Tongue (tissue), 2 donors: ENCODE results near the gene LSM8. TPM values are rescaled to one million over a fixed set of nuclear protein-coding genes. Genes with fewer than 3 reads are reported as not detected.
A peak's percentile ranks its signal among the peaks of the same experiment; 100 is the strongest.
"Not testable (repeated sequence)": the region's sequence is repeated elsewhere in the genome, so short reads cannot be mapped to it uniquely, and the experiment has no call there.

Experiments used
- DNase-seq: peaks from one replicate; pipeline ENCODE4 v3.0.0-alpha.2; 2015
- total RNA-seq: library from RNA; depleted of rRNA; stranded (reverse); fragments of >200 nt; gene quantifications from one replicate; pipeline ENCODE4 v1.2.3, GENCODE V29; 2014

The LSM8 gene
- 36.6 TPM for total RNA-seq

- DNase-seq = peak; percentile 100
These were observed at the start of gene LSM8 for GRCh38 chr7:118183786-118184564. Gene LSM8 (plus strand): TSS chr7:118184164. CDS start chr7:118184224, 60 bp downstream.

DNA sequence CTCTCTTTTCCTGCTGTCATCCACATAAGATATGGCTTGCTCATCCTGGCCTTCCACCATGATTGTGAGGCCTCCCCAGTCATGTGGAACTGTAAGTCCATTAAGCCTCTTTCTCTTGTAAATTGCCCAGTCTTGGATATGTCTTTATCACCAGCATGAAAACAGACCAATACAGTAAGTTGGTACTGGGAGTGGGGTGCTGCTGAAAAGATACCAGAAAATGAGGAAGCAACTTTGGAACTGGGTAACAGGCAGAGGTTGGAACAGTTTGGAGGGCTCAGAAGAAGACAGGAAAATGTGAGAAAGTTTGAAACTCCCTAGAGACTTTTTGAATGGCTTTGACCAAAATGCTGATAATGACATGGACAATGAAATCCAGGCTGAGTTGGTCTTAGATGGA lies 49.5 kb upstream of the LSM8 start:
- not testable (repeated sequence) for DNase-seq

- no peak for DNase-seq
These were observed 43.5 kb upstream of the LSM8 start for GRCh38 chr7:118140468-118140867.

DNA sequence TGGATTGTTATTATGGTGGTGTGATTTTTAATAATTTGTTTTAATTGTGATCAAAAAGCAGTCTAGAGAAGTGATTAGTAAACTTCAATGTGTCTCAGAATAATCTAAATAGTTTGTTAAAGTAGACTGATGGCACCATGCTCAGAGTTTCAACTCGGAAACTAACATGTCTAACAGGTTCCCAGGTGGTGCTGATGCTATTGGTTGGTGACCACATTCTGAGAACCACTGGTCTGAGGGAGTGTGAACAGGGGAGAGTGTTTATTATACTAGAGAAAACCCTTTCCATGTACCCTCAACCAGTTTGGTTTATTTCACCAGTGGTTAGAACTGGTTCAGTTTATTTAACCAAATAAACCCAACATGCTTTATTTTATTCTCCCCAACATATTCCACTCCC lies 42.0 kb upstream of the LSM8 start:
- no peak for DNase-seq

GRCh38 chr7:118148930-118149329 lies 35.0 kb upstream of the LSM8 start:
- DNase-seq = no peak

DNA sequence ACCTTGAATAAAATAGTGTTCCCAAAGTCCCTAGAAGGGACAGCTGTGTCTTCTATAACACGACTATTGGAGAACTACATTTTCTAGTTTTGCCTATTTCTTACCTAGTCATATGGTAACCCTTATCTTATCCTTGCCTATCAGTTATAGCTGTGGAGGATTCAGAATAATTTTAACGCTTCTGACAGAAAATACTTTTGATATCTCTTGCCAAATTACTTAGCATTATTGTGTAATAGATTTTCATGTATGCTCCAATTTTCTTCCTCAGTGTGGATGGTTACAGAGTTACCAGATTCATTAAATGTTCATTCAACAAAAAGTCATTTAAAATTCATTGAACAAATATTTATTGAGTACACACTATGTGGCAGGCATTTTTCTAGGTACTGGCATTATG lies 34.6 kb upstream of the LSM8 start:
- no peak for DNase-seq

DNA sequence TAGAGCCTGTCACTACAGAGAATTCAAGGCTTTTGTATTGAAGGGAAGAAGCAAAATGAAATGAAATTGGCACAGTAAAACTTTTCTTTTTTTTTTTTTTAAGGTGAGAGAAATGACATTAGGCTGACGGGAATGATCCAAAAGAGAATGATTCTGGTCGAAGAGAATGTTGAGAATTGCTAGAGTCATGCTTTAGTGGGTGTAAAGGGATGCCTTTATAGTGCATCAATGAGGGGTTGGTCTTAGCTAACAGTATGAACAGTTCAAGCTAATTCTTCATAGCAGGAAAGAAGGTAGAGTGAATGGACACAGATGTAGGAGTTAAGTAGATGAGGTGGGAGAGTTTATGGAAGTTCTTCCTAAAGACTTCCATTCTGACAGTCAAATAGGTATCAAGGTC lies 32.3 kb upstream of the LSM8 start:
- no peak for DNase-seq

GRCh38 chr7:118152149-118152548 lies 31.8 kb upstream of the LSM8 start:
- no peak for DNase-seq

DNA sequence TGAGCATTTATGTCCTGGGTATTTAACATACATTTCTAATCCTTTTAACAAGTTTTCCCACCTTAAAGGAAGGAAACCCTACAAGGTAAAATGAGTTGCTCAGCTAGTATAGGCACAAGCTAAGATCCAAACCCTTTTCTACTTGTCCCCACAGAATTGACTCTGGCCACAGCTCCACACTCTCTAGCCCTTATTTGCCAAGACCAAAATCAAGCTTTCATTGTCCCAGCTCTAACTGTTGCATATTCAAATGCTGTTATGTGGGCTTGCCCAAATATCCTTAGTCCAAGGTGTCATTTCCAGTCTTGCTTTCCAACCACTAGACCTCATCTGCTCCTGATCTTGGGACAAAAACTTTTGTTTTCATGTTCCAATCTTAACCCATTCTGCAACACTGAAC lies 31.3 kb upstream of the LSM8 start:
- no peak for DNase-seq

GRCh38 chr7:118153551-118154177 lies 30.3 kb upstream of the LSM8 start:
- peak; percentile 25 for DNase-seq

DNA sequence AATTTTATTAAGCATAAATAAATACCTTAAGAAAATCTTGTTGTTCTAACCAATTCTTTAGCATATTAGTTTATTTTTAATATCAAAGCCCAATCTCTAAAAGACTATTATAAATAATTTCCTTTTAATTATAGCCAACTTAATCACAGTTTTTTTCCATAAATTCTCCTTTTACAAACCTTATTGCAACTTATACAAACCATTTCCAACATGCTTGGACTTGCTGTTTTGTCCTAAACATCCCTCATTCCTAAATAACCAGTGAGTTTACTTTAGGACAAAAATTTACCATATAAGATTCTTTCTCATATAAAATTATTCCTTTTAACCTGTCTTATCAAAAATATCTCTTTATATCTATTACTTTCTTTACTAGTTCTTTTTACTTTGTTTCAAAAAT lies 25.2 kb upstream of the LSM8 start:
- no peak for DNase-seq

DNA sequence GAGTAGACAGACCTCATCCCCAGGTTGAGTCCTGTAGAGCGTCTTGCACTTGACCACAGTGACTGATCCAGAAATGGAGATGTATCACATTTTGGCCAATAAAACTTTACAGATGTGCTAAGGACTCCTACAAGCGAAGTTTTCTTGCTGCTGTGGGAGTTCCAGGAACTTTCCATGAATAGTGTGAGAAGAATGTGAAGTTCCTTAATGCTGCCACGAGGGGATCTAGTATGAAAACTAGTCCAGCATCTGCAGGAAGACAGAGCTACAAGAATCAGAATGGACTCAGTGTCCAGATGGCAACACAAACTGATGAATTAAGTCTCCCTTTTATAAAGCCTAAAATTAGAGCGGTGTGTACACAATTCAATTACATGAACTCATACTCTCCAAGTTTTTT lies 14.8 kb upstream of the LSM8 start:
- DNase-seq = no peak

DNA sequence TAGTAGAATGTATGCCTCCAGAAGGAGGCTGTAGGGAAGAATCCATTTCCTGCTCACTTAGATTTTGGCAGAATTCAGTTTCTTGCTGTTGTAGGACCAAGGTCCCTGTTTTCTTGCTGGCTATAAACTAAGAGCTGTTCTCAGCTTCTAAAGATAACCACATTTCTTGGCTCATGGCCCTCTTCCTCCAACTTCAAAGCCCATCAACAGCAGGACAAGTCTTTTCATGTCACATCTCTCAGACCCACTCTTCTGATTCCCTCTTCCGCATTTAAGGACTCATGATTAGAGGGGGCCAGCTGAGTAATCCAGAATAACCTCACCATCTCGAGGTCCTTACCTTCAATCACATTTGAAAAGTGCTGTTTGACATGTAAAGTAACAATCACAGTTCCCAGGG lies 8.2 kb upstream of the LSM8 start:
- no peak for DNase-seq

- no peak for DNase-seq
These were observed 4.8 kb upstream of the LSM8 start for GRCh38 chr7:118179191-118179590.

GRCh38 chr7:118182593-118183427 lies 1.2 kb upstream of the LSM8 start:
- DNase-seq = peak; percentile 37

DNA sequence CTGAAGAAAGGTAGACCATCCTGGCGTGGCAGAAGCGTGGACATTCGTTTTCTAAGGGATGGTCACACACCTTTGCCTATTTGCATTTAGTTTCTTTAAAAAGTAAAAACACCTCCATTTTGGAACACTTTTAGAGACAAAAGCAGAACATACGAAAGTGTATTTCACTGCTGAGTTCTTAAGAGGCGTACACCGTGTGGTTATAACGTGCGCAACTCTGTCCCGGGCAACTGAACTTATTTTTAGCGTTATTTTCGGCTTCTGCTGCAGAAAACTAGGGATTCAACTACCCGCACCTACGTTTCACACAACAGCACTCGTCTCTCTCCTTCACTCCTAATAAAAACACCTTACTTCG lies 557 bp upstream of the LSM8 start:
- no peak for DNase-seq

DNA sequence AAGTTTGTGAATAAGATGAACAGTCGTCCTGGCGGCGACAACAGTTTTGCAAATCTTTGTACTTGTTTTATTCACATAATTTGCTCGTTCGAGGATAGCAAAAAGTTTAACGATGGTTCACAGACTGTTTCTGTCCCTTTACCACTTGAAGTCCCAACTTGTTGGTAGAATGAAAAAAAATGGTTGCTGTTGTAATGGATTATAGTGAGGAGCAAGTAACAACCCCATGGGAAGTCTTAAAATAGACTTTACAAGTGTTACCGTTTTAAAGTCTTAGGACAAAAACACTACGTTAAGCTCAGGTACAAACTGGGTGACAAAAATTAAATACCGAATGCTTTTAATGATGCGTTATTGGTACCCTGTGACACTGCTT lies 589 bp downstream of the LSM8 start:
- peak; percentile 46 for DNase-seq

- no peak for DNase-seq
These were observed 1.3 kb downstream of the LSM8 start for GRCh38 chr7:118185163-118185860.

DNA sequence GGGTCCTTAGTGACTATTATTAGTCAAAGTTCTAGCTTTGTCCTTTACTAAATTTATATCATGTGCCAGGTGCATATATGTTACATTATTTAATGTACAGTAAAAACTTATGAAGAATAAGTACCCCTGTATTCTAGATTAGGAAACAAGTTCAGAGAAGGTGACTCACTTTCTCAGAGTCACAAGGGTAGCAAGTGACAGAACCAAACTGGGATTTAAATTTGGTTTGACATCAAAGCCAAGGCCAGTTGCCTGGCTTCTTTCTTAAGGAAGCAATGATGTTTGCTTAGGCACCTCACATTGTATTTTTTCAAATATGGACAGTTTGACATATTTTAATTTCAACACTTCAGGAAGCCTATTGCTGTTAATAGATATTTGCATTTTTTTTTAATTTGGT lies 2.5 kb downstream of the LSM8 start:
- DNase-seq = no peak

- DNase-seq = no peak
These were observed 10.6 kb downstream of the LSM8 start for GRCh38 chr7:118194571-118194970.

DNA sequence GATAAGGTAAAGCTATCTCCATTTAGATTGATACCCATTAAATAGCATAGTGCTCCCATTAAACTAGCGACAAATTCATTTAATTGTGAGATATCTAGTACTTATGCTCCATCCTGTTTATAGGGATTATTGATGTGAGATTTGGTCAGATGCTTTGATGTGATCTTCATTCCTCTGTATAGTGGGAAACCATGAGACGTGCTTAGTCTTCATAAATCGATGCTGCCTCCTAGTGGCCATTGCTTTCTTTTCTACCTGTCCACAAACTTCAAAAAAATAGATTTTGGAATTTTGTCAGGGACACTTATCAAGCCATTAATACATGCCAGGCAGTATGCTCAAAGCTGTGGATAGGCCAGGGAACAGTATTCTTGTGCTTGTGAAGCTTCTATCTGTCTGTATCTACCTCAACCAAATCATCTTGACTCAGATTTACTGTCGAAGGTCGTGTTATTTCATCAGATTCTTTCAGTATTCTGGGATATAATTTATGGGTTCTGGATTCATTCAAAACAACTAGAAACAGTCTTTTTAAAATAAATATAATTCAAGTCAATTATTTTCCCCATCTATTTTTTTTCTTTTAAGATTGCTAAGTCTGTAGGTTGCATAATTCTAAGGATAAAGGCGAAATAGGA lies 12.0 kb downstream of the LSM8 start:
- peak; percentile 74 for DNase-seq

- DNase-seq = no peak
These were observed 18.1 kb downstream of the LSM8 start for GRCh38 chr7:118202061-118202460.
